Prostate gland (tissue), 2 donors: ENCODE results near the gene PTMA.
A peak's percentile ranks its signal among the peaks of the same experiment; 100 is the strongest.

Source experiments
- CTCF ChIP-seq, 4 experiments: fragments of 200-600 bp in 2 of 4; fragments of 450-650 bp in 2 of 4; sonication (generic) in 2 of 4; IDR thresholded peaks; 1 replicate in 3 of 4; 2 replicates in 1 of 4; pipeline ENCODE4 v1.5.1; 2016 to 2019; ENCODE audit warnings: antibody characterized with exemption in 4 of 4, mild to moderate bottlenecking in 2 of 4, moderate library complexity in 2 of 4
- POLR2A ChIP-seq: fragments of 450-650 bp; IDR thresholded peaks from one replicate; pipeline ENCODE4 v1.6.1; 2016; ENCODE audit warnings: antibody characterized with exemption, mild to moderate bottlenecking

- TF ChIP-seq POLR2A (no peak), CTCF (IDR thresholded peaks at IDR 0.05) (peak; percentile 88 to 97 (median 94))
Observed at GRCh38 chr2:231714639-231715498, 6.5 kb downstream of the PTMA start.
